Esophagus muscularis mucosa (tissue), 4 donors: Measurements from ENCODE around the gene DGKB. TPM values are rescaled to one million over a fixed set of nuclear protein-coding genes. Genes with fewer than 3 reads are reported as not detected.

ENCODE experiments used
- DNase-seq: peaks from one replicate; pipeline ENCODE4 v3.0.0-alpha.2; 2017; ENCODE audit errors: extremely low spot score
- H3K27ac ChIP-seq, 4 donors: fragments of 200-600 bp; sonication (generic); replicated peaks in 1 of 4; 1 replicate in 3 of 4; 2 replicates in 1 of 4; pipeline ENCODE4 v1.5.1; 2016 to 2019; ENCODE audit warnings: mild to moderate bottlenecking in 1 of 4
- H3K27me3 ChIP-seq, 4 donors: fragments of 200-600 bp; sonication (generic); one replicate each; pipeline versions ENCODE4 v1.5.1 to v1.6.0; 2016 to 2019
- H3K36me3 ChIP-seq, 4 donors: fragments of 200-600 bp; sonication (generic); one replicate each; pipeline ENCODE4 v1.5.1; 2016 to 2019
- H3K4me1 ChIP-seq, 4 donors: fragments of 200-600 bp; sonication (generic); one replicate each; pipeline ENCODE4 v1.5.1; 2016 to 2019
- H3K4me3 ChIP-seq, 4 donors: fragments of 200-600 bp; sonication (generic); 1 replicate in 2 of 4; 2 replicates in 2 of 4; pipeline ENCODE4 v1.5.1; 2016 to 2019; ENCODE audit warnings: mild to moderate bottlenecking in 4 of 4, moderate library complexity in 1 of 4
- H3K9me3 ChIP-seq, 4 donors: fragments of 200-600 bp; sonication (generic); 1 replicate in 3 of 4; 2 replicates in 1 of 4; pipeline ENCODE4 v1.5.1; 2016 to 2019
- EP300 ChIP-seq: sonication (generic); formaldehyde crosslinking; IDR thresholded peaks from one replicate; pipeline ENCODE4 v1.6.1; 2017; ENCODE audit warnings: antibody characterized with exemption
- POLR2A ChIP-seq: fragments of 450-650 bp; IDR thresholded peaks from one replicate; pipeline ENCODE4 v1.6.1; 2017; ENCODE audit warnings: antibody characterized with exemption, moderate library complexity, mild to moderate bottlenecking, low read depth
- POLR2AphosphoS5 ChIP-seq, 2 donors: sonication (generic); formaldehyde crosslinking; IDR thresholded peaks; one replicate each; pipeline ENCODE4 v1.6.1; 2017; ENCODE audit warnings: antibody characterized with exemption in 2 of 2
- WGBS: methylation state at CpG from one replicate; pipeline ENCODE4 v1.1.5; 2018; 5-methylcytosine and 5-hydroxymethylcytosine counted together
- intact Hi-C: fragments of 100-400 bp; cut with DNase I; formaldehyde crosslinking; loops from one replicate; pipeline ENCODE4 v1.15.1; 2023
- total RNA-seq, 4 donors: library from RNA; depleted of rRNA; stranded (reverse); fragments of >200 nt; gene quantifications; one replicate each; pipeline versions ENCODE4 v1.1.0 to v1.2.1, GENCODE V29; 2016
- TF ChIP-seq, protein P1 (sequence below), 3 experiments: fragments of 200-600 bp in 2 of 3; fragments of 450-650 bp in 1 of 3; sonication (generic) in 2 of 3; IDR thresholded peaks; one replicate each; pipeline ENCODE4 v1.5.1; 2017 to 2019; ENCODE audit warnings: antibody characterized with exemption in 3 of 3, mild to moderate bottlenecking in 2 of 3, moderate library complexity in 1 of 3

Gene DGKB
- total RNA-seq, 4 donors from 2014 or later: 10.4 to 18.5 (median 16.0) TPM

DNA sequence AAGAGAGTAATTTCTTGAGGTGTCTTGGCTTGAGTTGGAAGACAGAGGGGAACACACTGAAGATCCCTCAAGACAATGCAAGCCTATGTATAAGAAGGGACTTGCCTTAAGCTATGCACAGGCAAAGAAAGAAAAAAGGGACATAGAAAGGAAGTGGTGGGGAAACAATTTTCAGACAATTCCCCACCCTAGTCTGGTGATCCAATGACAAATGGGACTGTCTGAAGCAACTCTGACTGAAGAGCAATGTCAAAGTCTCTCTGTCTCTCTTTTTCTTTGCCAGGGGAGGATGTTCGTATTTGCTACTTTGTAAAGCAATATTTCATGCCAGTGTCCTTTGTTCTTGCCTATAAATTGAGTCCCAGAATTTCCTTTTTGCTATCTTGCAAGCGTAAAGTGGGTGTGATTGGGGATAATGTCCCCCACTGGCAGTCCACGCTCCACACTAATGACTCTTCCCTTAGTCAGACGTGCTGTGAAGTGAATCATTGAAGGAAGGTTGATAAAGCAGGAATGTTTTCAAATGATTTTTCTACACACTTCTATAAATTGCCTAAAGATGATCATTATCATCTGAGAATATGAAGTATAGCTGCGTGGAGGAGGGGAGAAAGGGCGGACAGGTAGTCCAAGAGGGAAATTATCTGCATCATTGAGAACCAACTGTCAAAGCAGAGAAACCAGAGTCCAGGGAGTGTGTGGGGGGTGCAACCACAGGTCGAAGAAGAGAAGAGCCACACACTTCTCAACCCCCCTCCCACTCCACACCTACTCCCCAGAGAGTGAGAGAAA, 669.3 kb downstream of the DGKB start:
- no peak for DNase-seq
- intact Hi-C loops: no loop called here
- Histone ChIP-seq H3K27me3 (no peaks in the 10 kb centered on the region), H3K9me3 (no peaks in the 10 kb centered on the region), H3K27ac (no peak overlapping the region), H3K4me1 (no peaks in the 10 kb centered on the region), H3K36me3 (no peaks in the 10 kb centered on the region), H3K4me3 (no peak overlapping the region)
- WGBS: 82% methylated on average over 7 of the region's 7 CpGs
- TF ChIP-seq EP300 (no peak), POLR2AphosphoS5 (IDR thresholded peaks at IDR 0.05) (no peak), POLR2A (no peak)
- TF ChIP-seq, protein P1, sequence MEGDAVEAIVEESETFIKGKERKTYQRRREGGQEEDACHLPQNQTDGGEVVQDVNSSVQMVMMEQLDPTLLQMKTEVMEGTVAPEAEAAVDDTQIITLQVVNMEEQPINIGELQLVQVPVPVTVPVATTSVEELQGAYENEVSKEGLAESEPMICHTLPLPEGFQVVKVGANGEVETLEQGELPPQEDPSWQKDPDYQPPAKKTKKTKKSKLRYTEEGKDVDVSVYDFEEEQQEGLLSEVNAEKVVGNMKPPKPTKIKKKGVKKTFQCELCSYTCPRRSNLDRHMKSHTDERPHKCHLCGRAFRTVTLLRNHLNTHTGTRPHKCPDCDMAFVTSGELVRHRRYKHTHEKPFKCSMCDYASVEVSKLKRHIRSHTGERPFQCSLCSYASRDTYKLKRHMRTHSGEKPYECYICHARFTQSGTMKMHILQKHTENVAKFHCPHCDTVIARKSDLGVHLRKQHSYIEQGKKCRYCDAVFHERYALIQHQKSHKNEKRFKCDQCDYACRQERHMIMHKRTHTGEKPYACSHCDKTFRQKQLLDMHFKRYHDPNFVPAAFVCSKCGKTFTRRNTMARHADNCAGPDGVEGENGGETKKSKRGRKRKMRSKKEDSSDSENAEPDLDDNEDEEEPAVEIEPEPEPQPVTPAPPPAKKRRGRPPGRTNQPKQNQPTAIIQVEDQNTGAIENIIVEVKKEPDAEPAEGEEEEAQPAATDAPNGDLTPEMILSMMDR (IDR thresholded peaks at IDR 0.05): no peak

DNA sequence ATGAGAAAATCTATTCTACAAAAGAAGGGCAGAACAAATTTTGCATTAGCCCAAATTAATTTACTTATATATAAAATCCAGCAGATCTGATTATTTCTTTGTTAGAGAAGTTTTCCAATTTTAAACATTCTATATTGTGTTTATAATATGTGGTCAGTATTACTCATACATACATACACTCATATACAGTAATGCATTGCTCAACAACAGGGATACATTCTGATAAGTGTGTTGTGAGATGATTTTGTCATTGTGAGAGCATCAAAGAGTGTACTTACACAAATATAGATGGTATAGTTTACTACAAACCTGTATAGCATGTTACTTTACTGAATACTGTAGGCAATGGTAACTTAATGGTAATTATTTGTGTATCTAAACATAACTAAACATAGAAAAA, 673.5 kb downstream of the DGKB start:
- DNase-seq: no peak
- intact Hi-C loops: no loop called here
- Histone ChIP-seq H3K4me3 (no peak overlapping the region), H3K4me1 (no peaks in the 10 kb centered on the region), H3K9me3 (no peaks in the 10 kb centered on the region), H3K27ac (no peak overlapping the region), H3K27me3 (no peaks in the 10 kb centered on the region), H3K36me3 (no peaks in the 10 kb centered on the region)
- no peak for TF ChIP-seq POLR2A
- TF ChIP-seq, protein P1 (IDR thresholded peaks at IDR 0.05): no peak
- TF ChIP-seq POLR2AphosphoS5 (IDR thresholded peaks at IDR 0.05): no peak
- TF ChIP-seq EP300: no peak

DNA sequence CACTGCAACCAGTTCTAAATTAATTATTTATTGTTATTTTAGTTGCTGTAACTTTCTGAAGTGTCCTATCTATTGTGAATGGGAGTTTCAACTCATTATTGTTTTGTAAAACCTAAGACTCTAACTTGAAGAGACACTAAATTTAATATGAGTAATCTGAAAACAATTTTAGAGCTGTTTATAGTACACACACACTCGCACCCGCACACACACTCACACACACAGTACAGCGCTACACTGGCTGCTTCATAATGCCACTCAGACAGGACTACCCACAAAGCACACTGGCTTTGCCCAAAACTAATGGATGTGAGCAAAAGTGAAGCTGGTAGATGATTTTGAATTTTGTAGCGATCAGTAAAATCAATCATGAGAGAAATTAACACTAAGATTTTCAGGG, 674.2 kb downstream of the DGKB start:
- no peaks in the 10 kb centered on the region for H3K36me3 ChIP-seq
- TF ChIP-seq POLR2AphosphoS5 (IDR thresholded peaks at IDR 0.05) (no peak), EP300 (no peak), POLR2A (no peak)
- TF ChIP-seq, protein P1 (IDR thresholded peaks at IDR 0.05): no peak
- intact Hi-C loops: no loop called here
- H3K4me3 ChIP-seq: no peak overlapping the region
- no peaks in the 10 kb centered on the region for H3K4me1 ChIP-seq
- no peaks in the 10 kb centered on the region for H3K9me3 ChIP-seq
- no peaks in the 10 kb centered on the region for H3K27me3 ChIP-seq
- no peak overlapping the region for H3K27ac ChIP-seq
- no peak for DNase-seq
- 94% methylated on average over 4 of the region's 4 CpGs for WGBS

DNA sequence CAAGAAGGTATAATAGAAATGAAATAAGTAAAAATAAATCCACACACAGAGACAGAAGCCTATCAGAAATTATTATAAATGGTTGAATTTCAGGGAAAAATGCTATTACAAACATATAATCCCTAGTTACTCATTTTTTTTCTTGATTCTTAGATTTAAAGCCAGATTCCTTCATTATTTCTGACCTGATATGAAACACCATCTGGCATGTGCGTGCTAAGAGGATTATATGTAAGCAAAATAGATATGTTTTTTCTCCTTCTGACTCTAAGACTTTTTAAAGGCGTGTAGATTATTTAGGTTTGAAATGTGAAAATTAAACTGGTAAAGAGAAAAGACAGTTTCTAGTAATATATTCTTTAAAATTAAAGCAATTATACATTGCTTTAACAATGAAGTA, 676.4 kb downstream of the DGKB start:
- no peaks in the 10 kb centered on the region for H3K4me1 ChIP-seq
- no peak for DNase-seq
- no peaks in the 10 kb centered on the region for H3K36me3 ChIP-seq
- no peaks in the 10 kb centered on the region for H3K27me3 ChIP-seq
- 91% methylated on average over 2 of the region's 2 CpGs for WGBS
- H3K27ac ChIP-seq: no peak overlapping the region
- TF ChIP-seq POLR2A: no peak
- TF ChIP-seq, protein P1 (IDR thresholded peaks at IDR 0.05): no peak
- TF ChIP-seq POLR2AphosphoS5 (IDR thresholded peaks at IDR 0.05): no peak
- no peak for TF ChIP-seq EP300
- no peak overlapping the region for H3K4me3 ChIP-seq
- H3K9me3 ChIP-seq: no peaks in the 10 kb centered on the region
- intact Hi-C loops: no loop called here

DNA sequence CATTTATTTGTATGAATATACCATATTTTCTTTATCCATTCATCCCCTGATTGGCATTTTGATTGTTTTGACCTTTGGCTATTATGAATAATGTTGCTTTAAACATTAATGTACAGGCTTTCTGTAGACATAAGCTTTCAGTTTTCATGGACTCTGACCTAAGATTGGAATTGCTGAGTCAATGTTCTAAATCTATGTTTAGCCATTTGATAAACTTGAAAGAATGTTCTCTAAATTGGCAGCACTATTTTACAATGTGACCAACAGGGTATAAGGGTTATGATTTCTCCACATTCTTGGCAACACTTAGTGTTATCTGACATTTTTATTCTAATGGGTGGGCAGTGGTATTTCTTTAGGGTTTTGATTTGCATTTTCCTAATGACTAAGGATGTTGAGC, 683.4 kb downstream of the DGKB start:
- Histone ChIP-seq H3K9me3 (no peaks in the 10 kb centered on the region), H3K36me3 (no peaks in the 10 kb centered on the region), H3K27ac (no peak overlapping the region), H3K4me3 (no peak overlapping the region), H3K4me1 (no peaks in the 10 kb centered on the region), H3K27me3 (no peaks in the 10 kb centered on the region)
- no peak for DNase-seq
- TF ChIP-seq POLR2AphosphoS5 (IDR thresholded peaks at IDR 0.05): no peak
- TF ChIP-seq, protein P1 (IDR thresholded peaks at IDR 0.05): no peak
- no peak for TF ChIP-seq POLR2A
- no peak for TF ChIP-seq EP300
- intact Hi-C loops: no loop called here
